RPMI8226 (cell line): ENCODE results near the gene IFI27L1.

ENCODE experiments used
- DNase-seq: peaks from one replicate; pipeline ENCODE4 v3.0.0-alpha.2; 2015

IFI27L1 gene

DNA sequence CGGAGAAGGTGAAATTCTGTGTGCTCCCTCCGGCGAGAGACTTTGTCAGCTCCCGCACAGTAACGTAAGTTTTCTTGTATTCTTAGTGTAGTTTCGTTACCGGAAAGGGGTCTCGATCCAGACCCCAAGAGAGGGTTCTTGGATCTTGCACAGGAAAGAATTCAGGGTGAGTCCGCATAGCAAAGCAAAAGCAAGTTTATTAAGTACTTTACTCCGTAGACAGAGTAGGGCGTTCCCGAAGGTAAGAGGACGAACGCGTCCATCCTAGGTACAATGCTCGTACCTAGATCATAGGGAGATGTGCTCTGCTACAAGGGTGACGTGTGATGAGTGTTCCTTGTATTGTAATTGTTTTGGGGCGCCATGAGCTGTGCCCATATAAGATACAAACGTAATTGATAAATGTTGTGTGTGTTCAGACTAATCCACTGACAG, 293 bp downstream of the IFI27L1 start:
- no peak for DNase-seq

DNA sequence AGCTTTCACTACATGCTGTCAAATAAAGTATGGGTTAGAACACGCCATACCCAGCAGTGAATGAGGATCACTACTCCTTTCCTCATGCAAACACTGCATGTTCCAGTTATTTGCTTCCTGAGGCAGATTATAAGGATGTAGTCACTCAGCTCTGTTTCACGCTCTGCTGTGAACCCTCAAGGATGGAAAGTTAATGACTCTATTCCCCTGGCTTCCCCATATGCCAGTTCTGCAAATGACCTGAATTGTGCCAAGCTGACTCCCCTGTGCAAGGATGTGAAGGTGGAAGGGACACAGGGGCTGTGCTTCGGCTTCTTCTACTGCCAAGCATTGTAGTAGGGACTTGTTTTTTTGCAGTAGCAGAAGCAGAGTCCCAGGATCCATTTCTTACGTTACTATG, 6.8 kb downstream of the IFI27L1 start:
- DNase-seq = no peak

DNA sequence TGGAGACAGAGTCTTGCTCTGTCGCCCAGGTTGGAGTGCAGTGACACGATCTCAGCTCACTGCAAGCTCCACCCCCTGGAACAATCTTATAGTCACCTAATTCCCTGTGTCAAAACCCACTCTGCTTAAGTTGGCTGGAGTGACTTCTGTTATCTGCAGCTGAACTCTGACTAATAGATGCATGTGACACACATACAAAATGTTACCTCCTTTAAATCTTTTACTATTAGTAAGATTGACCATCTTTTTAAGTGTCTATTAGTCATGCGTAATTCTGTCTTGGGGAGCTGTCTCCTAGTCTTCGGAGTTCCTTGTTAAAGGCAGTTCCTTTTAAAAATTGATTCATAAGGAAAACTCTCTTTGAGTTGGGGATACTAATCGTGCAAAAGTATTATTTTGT, 7.4 kb downstream of the IFI27L1 start:
- no peak for DNase-seq

DNA sequence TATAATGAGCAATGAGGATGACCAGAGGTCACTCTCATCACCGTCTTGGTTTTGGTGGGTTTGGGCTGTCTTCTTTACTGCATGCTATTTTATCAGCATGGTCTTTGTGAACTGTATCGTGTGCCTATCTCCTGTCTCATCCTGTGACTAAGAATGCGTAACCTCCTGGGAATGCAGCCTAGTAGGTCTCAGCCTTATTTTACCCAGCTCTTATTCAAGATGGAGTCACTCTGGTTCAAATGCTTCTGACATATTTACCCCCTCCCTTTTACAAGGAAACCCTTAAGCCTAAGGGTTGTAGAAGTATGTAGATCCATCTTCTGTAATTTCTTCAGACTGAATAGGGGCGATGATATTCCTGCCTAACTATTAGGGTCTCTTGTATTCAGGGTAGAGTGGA, 8.4 kb downstream of the IFI27L1 start:
- DNase-seq = no peak

DNA sequence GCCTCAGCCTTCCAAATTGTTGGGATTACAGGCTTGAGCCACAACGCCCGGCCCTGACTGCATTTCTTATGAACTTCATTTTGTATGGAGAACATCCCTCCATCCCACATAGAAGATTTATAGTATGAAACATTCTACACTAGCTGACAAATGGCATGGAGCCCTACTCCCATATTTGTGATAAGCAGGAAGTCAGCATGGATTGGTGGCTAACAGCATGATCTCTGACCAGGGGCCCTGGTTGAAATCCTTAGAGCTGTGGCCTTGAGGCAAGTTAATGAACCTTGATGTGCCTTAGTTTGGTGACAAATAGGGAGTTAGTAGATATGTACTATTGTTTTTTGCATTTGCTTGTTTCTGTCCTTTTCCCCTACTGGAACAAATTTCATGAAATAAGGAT, 12.3 kb downstream of the IFI27L1 start:
- DNase-seq = no peak

DNA sequence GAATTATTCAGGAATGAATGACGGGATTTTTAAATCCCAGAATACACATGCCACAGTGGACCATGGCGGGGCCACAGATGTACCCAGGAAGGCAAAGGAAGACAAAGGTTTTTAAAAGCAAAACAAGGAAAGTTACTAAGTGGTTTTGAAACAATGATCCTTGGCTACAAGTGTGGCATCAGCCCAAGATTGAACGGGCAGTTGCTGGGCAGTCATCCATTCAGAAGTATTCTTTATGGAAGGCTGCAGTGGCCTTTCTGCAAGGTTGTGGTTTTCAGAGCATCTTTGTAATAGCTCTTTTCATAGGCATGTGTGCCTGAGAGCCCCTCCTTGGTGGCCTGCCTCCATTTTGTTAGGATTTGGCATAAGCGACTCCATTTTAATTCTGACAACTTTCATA, 16.0 kb downstream of the IFI27L1 start:
- DNase-seq = no peak

DNA sequence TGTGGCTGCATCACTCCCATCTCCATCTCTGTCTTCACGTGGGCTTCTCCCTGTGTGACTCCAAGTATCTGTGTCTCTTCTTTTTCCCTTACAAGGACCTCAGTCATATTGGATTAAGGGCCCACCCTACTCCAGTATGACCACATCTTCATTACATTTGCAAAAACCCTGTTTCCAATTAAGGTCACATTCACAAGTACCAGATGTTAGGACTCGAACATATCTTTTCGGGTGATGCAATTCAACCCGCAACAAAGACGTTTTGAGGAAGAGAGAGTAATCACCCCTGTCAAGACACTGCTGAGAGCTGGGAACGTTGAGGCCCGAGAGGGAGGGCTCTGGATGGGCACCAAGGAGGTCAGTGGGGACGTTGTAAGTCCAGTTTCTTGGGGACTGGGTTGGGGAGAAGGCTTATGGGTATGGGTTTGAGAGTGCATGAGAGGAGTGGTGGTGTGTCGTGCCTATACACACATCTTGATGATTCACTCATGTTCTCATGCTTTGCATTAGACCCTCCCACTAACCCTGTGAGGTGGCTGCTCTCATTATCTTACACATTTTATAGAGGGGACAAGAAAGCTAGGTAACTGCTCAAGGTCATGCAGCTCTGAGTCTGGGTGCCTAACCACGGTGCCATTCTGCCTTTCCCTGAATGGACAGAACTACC, 17.3 kb downstream of the IFI27L1 start:
- no peak for DNase-seq

GRCh38 chr14:94099006-94099405, 17.9 kb downstream of the IFI27L1 start:
- no peak for DNase-seq

DNA sequence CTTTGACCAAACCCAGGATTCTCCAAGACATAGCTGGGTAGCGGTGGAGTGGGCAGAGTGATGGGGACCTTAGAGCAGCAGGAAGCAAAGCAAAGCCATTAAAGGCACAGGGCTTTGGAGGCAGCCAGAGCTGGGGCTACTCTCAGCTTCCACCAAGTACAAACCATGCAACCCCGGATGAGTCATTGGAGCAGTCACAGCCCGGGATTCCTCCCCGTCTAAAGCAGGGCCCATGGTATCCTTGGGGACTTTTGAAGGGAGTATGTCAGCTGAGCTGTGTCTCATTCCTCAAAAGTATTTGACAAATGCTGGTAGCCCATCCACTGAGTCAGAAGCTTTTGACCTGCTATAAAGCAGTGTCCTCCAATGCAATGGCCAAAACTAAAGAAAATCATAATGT, 19.7 kb downstream of the IFI27L1 start:
- DNase-seq = no peak

DNA sequence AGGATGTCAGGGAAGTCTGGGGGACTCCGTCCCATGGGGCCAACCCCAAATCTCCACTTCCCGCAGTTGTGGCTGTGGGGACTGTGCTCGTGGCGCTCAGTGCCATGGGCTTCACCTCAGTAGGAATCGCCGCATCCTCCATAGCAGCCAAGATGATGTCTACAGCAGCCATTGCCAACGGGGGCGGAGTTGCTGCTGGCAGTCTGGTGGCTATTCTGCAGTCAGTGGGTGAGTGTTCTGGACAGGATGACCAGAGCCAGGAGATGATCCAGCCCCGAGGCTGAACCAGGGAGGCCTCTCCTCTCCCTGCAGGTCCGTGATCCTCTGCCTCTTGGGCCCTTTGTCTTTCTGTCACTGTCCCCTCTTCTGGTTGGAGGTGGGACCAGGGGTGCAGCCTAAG, 20.6 kb downstream of the IFI27L1 start:
- DNase-seq = no peak

- no peak for DNase-seq
These were observed 21.8 kb downstream of the IFI27L1 start for GRCh38 chr14:94102768-94103482.

DNA sequence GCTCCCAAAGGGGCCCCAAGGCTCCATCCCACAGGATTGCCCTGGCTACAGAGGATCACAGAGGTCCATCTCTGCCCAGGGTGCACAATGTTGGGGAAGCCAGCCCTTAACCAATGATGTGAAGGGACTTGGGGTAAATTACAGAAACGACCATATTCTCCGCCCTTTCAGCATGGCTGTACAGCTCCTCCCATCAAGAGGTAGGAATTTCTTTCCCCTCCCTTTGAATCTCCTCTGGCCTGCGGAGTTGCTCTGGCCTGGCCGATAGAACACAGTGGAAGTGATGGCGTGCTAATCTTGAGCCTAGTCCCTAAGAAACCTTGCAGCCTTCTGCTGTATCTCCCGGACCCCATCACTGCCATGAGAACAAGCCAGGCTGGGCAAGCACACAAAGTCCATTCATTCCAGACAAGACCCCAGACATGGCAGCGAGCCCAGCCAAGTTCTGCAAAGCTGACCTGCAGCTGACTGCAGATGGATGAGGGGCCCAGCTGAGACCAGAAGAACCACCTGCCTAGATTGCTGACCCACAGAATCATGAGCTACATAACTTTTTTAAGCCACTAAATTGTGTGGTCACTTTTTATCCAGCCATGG, 22.5 kb downstream of the IFI27L1 start:
- DNase-seq = no peak

- DNase-seq = no peak
These were observed 23.6 kb downstream of the IFI27L1 start for GRCh38 chr14:94104731-94105130.

DNA sequence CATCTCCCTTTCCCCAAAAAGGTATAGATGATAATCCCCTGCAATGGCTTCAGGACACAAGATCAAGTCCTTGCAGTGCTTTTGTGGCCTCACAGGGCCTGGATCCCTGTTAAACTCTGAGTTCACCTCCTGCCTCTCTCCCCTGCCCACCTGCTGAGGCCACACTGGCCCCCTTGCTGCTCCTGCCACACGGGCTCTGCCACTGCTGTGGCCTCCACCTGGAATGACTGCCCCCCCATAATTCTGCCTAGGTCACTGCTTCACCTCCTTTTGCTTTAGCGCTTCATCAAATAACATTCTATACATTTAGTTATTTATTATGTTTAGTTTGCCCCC, 28.8 kb downstream of the IFI27L1 start:
- no peak for DNase-seq

GRCh38 chr14:94110552-94111181, 29.6 kb downstream of the IFI27L1 start, which contains the start of gene IFI27:
IFI27 (plus strand) TSS chr14:94110736.
- DNase-seq = no peak

DNA sequence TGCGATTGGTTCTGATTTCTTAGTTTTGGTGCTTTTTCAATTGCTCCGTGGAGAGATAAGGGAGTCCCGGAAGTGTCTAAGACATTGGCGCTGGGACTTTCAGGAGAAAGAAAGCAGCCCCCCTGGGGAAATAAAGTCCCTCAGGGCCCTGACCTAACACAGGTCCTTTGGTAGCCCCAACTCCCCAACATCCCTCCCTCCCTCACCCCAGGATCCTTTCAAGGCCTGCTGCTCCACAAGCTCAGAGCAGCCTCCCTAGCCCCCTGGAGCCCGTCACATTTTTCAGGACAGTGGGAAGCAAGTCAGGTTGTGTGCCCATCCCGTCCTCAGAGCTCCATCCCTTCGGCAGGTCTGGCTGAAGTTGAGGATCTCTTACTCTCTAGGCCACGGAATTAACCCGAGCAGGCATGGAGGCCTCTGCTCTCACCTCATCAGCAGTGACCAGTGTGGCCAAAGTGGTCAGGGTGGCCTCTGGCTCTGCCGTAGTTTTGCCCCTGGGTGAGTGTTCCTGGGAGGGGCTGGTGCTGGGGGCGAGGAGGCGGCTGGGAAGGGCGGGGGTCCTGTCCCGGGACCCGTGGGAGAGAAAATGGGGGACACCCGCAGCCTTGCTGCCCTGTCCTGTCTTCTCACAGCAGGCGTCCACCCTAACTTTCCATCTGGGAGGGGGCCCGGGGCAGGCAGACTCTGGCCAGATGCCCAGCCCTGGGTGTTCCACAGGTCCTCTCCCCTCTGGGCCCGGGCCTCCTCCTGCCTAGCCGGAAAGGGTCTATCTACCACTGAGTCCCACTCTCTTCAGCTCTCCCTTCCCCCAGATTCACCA, 30.4 kb downstream of the IFI27L1 start:
- no peak for DNase-seq

DNA sequence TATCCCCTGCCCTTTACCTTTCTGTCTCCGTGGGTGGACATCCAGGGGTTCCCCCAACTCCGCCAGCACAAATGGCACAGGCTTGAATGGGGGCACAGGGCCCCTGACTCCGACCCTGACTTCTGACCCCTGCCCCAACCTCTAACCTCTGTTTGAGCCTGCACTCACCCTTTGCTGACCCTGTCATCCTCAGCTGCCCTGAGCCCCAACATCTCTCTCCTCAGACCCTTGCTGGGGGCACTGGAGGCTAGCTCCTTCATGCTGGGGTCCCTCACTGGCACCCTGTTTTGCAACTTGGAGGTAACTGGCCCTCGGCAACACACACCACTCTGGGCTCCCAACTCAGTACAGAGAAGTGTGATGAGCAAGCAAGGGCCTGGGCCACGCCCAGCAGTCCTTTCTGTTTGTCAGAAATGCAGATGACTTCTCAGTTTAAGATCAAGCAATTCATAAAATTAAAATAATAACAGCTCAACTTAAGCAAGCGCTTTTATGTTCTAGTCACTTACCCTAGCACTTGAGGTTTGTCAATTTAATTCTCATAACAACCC, 31.5 kb downstream of the IFI27L1 start:
- no peak for DNase-seq

- no peak for DNase-seq
These were observed 32.0 kb downstream of the IFI27L1 start for GRCh38 chr14:94113073-94113472.

- DNase-seq = no peak
These were observed 32.4 kb downstream of the IFI27L1 start for GRCh38 chr14:94113490-94113889.

GRCh38 chr14:94113908-94114588, 32.9 kb downstream of the IFI27L1 start:
- DNase-seq = no peak

DNA sequence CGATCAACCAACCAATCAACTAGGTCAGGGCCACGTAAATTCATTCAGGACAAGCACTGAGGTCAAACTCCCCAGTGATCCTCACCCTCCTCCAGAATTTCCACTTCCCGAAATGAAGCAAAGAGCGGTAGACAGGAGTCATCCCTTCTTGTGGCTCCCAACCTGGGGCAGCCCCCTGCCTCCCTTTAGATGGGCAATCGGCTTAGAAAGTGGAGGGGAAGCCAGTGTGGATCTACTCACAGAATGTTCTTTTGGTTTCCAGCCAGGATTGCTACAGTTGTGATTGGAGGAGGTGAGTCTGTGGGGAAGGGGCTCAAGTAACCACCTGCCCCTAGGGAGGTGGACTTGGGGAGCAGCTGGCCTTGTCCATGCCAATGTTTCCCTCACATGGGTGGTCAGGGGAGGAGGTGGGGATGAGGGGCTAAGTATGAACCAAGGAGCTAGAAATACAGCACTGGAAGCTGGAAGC, 33.5 kb downstream of the IFI27L1 start:
- DNase-seq = no peak

DNA sequence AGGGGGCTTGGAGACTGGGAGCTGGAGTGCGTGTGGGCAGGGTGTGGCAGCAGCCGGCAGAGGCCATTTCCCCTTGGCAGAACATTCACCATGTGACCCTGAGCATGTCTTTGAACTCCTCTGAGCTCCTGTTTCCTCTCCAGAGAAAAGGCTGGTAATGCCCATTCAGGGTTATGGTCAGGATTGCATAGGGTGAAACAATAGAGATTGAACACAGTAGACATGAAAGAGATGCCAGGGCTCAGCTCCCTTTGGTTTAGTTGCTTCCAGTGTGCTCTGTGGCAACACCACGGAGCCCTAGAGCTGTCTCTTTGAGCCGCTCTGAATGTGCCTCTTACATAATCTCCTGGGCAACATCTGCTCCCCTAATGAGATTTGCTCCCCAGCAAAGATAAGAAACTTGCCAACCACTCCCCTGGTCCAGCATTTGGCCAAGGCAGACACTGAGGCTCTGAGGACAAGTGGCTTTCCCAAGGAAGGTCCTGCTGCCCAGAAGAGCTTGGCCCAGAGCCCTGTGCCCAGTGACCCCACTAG, 34.0 kb downstream of the IFI27L1 start:
- no peak for DNase-seq
